T47D (cell line): ENCODE data around the gene MOV10.
A peak's percentile ranks its signal among the peaks of the same experiment; 100 is the strongest.

ENCODE experiments used
- DNase-seq, 2 experiments: peaks; one replicate each; pipeline versions ENCODE4 v3.0.0 to v3.0.0-alpha.2; 2011 to 2012; ENCODE audit warnings: low read depth in 1 of 2, low spot score in 1 of 2
- JUND ChIP-seq: IDR thresholded peaks from 2 replicates; pipeline ENCODE4 v1.6.1; 2012; ENCODE audit warnings: low read depth
- in situ Hi-C: cut with HindIII; loops from 2 replicates; pipeline ENCODE4 v1.10.0; 2016; ENCODE audit warnings: low sequenced_read_pairs, low pct_unique_long_range_greater_than_20kb

MOV10 gene

GRCh38 chr1:112729909-112730308, 55.5 kb downstream of the MOV10 start:
- in situ Hi-C loops, result no loop called here
- no peak for DNase-seq
- no peak for TF ChIP-seq JUND

GRCh38 chr1:112731451-112731850, 57.0 kb downstream of the MOV10 start:
- in situ Hi-C loops, result no loop called here
- no peak for TF ChIP-seq JUND
- DNase-seq, result no peak

DNA sequence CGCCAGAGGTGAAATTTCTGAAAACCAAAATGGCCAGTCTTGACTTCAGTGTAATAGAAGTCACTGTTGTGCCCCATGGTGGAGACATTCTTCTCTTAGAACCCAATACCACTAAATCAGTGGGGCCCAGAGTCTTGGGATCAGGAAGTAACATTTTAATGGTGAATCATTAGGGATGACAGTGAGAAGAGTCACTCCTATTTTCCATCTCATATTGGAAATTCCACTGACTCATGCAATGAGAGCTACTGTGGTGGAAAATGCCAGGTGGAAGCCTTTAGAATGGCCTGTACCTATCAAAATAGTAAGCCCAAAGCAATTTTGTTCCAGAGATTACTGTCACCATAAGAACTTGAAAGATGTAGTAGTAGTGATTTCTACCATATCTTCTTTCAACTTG, 61.3 kb downstream of the MOV10 start:
- no peak for TF ChIP-seq JUND
- DNase-seq, result no peak
- in situ Hi-C loops, result no loop called here

DNA sequence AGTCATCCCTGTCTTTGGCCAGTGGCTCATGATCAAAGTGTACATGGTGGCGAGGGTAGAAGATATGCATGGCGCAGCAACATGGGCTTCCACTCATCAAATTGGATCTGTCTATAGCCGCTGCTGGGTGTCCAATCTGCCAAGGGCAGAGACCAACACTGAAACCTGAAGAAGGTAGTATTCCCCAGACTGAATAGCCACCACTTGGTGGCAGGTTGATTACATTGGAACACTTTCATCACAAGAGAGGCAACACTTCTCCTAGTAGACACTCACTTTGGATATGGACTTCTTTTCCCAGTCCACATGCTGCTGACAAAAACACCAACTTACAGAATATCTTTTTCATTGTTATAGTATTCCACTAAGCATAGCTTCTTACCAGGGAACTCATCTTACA, 63.1 kb downstream of the MOV10 start:
- TF ChIP-seq JUND, result no peak
- in situ Hi-C loops, result no loop called here
- peak; percentile 27 to 54 for DNase-seq

GRCh38 chr1:112743174-112744008, 68.9 kb downstream of the MOV10 start:
- in situ Hi-C loops, result no loop called here
- TF ChIP-seq JUND, result no peak
- DNase-seq, result no peak

DNA sequence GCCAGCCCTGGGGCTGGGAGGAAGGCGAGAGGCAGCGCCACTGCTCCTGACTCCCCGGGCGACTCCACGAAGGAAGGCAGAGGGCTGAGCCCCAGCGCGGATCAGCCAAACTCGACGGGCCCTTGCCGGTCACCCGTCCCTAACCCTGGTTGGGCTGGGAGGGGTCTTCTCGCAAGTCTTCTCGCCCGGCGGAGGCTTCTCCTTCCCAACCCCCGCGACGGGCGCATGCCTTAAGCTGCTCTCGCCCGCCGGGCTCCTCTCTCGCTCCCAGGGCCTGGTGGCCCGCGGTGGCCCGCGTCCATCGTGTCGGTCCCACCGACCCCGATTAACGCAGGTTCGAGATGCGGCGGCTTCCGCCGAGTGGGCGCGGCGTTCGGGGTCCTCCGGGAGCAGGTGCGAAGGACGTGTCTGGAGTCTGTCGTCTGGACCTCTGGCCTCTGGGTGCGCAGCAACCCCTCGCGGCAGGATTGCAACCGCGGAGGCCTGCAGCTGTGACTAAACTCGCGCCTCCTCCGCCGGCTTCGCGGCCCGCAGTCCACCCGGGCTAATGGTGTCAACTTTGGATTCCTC, 69.6 kb downstream of the MOV10 start:
- no peak for DNase-seq
- in situ Hi-C loops, result no loop called here
- TF ChIP-seq JUND, result no peak

DNA sequence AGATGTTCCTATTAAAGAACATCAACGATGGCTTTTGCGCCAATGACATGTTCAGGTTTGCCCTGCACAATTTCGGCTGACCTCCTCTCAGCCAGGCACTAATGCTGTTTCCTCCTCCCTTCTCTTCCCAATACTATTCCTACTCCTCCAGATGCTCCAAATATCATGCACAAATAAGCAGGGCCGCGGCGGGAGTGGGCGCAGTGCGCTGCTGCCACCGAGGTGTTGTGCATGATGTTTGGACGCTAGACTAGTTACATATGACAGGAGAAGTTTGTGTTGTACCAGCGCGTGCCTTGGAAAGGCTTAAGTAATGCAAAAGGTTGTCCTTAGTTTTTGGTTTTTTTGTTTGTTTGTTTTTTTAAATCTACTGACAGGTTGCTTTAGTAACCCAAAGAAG, 73.9 kb downstream of the MOV10 start:
- no peak for TF ChIP-seq JUND
- no peak for DNase-seq
- in situ Hi-C loops, result no loop called here
